A673 (cell line): Measurements from ENCODE around the gene SNAP47.

Experiments used
- CTCF ChIP-seq: fragments of 300-800, 200-600 bp; sonication (generic); conservative IDR thresholded peaks from 2 replicates; pipeline ENCODE4 v1.5.1; 2017; ENCODE audit warnings: low read depth, mild to moderate bottlenecking, antibody characterized with exemption, low read length, moderate library complexity, mixed read lengths
- EZH2 ChIP-seq: fragments of 200-600 bp; sonication (generic); IDR thresholded peaks from 2 replicates; pipeline ENCODE4 v1.6.1; 2017; ENCODE audit warnings: borderline replicate concordance, low read depth, mild to moderate bottlenecking, mixed read lengths, antibody characterized with exemption, low read length; ENCODE audit not compliant: poor library complexity, severe bottlenecking

- TF ChIP-seq EZH2 = no peak
- 0 out of 2 replicates have a peak, but pooled peaks have one; percentile 33 for TF ChIP-seq CTCF
Observed at GRCh38 chr1:227792216-227793078, 57.2 kb downstream of the SNAP47 start.
